ENCODE data around the gene CKAP4. TPM values are rescaled to one million over a fixed set of nuclear protein-coding genes. Genes with fewer than 3 reads are reported as not detected.

The CKAP4 gene
- total and polyA plus RNA-seq, 2 of the 13 experiments (the other 11 are each of a cell fraction or from before 2014, with no cell fraction given): 39.2 to 70.2 TPM

- TF ChIP-seq DRAP1 (CRISPR knock-in tag; IDR thresholded peaks at IDR 0.05) (no peak; the same call in 1 of the 2 replicates), SRY (CRISPR knock-in tag; IDR thresholded peaks at IDR 0.05) (peak; percentile 61; the same call in 1 of the 2 replicates), ZNF510 (CRISPR knock-in tag; IDR thresholded peaks at IDR 0.05; ENCODE audit: low read depth) (no peak), NR2F1 (CRISPR knock-in tag; IDR thresholded peaks at IDR 0.05) (peak; percentile 41 to 68; a peak in 2 of 4 replicates), IKZF5 (CRISPR knock-in tag; IDR thresholded peaks at IDR 0.05) (peak; percentile 86; the same call in 1 of the 2 replicates), PBX3 (CRISPR knock-in tag; IDR thresholded peaks at IDR 0.05; ENCODE audit: borderline replicate concordance) (no peak), TSC22D2 (CRISPR knock-in tag; IDR thresholded peaks at IDR 0.05; ENCODE audit: borderline replicate concordance) (no peak), ZFP1 (CRISPR knock-in tag; IDR thresholded peaks at IDR 0.05) (peak; percentile 59; the same call in 1 of the 2 replicates), ZBTB43 (CRISPR knock-in tag; conservative IDR thresholded peaks at IDR 0.05) (0 out of 2 replicates have a peak, but pooled peaks have one; percentile 49), FIP1L1 (IDR thresholded peaks at IDR 0.05; ENCODE audit: borderline replicate concordance, insufficient read depth, low read depth, low read length) (no peak), PRDM15 (CRISPR knock-in tag; IDR thresholded peaks at IDR 0.05) (no peak), BCL6 (CRISPR knock-in tag; IDR thresholded peaks at IDR 0.05) (peak; percentile 94), ZNF615 (CRISPR knock-in tag; IDR thresholded peaks at IDR 0.05; ENCODE audit: borderline replicate concordance) (no peak), ZNF460 (CRISPR knock-in tag; IDR thresholded peaks at IDR 0.05; ENCODE audit: borderline replicate concordance) (no peak; the same call in 1 of the 2 replicates), RFXANK (CRISPR knock-in tag; IDR thresholded peaks at IDR 0.05) (no peak), GATAD2A (CRISPR knock-in tag; IDR thresholded peaks at IDR 0.05) (peak; percentile 97), ZNF691 (CRISPR knock-in tag; IDR thresholded peaks at IDR 0.05; ENCODE audit: borderline replicate concordance, low read depth) (no peak), GATAD1 (CRISPR knock-in tag; IDR thresholded peaks at IDR 0.05) (peak; percentile 57), GFI1 (CRISPR knock-in tag; IDR thresholded peaks at IDR 0.05; ENCODE audit: borderline replicate concordance) (peak; percentile 98), ZIK1 (CRISPR knock-in tag; IDR thresholded peaks at IDR 0.05; ENCODE audit: borderline replicate concordance, low read depth) (no peak)
Measured at GRCh38 chr12:106284358-106285105, 36.7 kb upstream of the CKAP4 start (continued).

All from HepG2 (cell line).